HK-2 (cell line): ENCODE measurements around the gene CDYL2.
"Not testable (repeated sequence)": the region's sequence is repeated elsewhere in the genome, so short reads cannot be mapped to it uniquely, and the experiment has no call there.

Source experiments
- DNase-seq: peaks from one replicate; pipeline ENCODE4 v3.0.0-alpha.2; 2018; ENCODE audit not compliant: unreplicated experiment

The CDYL2 gene

DNA sequence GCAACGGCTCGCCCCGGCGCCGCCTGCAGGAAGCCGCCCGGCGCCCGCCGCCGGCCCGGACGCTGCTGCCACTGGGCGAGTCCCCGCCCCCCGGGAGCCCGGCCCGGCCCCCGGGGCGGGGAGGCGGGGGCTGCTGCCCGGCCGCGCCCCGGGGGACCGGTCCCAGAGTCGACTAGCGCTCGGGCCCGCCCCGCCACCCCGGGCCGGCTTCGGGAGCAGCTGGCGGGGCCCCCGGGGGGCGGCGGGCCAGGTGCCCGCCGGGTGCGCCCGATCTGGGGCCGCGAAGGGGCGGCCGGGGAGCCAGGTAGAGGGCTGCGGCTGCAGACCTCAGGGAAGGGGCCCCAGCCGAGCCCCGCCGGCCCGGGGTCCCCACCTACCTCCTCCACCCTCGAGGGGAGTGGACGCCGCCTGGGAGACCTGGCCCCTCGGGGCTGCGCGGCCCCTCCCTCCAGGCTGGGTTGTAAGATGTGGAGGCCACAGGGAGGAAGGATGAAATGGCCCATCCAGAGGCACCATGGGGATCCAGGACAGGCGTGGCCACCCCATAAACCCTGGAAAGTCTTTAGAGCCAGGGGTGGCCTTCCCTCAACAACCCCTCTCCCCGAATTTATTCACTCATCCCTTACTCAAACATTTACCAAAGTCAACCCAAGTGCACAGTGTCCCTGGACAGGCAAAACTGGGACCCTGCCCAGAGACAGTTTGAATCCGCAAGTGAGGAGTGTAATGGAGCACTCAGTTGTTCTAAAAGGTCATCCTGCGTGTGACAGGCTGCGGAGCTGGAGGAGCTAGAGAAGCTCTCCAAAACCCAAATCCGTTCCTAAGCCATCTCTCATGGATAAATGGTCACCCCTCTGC is at the start of gene CDYL2:
TSS of gene CDYL2 (minus strand) at position 73 of the 858 bp plus-strand sequence. CDS start 425 bp downstream, outside the sequence.
- DNase-seq = no peak

DNA sequence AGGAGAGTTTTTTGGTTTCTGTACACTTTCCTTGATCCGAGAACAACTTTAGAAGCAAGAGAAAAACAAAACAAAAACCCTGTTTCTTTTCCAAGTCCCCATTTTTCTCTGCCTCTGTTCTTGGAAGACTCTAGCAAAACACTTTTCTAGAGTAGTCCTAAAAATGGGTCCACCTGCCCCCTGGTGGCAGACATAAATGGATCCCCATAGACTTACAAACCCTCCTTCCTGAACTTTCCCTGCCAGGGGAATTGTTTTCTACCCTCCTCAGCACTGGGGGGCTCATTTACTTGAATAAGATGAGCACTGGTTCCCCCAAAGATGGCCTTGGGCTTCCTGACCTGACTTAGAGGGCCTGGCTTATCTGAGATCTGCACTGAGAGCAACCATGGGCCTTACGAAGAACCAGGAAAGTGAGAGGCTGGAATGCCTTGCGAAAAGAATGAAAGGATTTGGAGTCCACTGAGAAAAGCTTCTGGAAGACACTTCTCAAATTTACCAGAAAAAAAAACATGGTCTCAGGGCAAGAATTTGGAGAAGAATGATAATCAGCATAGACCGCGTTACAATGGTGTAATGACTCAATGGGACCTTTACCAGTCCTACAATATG is 48.0 kb upstream of the CDYL2 start:
- DNase-seq = no peak

GRCh38 chr16:80851831-80852230 is 47.4 kb upstream of the CDYL2 start:
- no peak for DNase-seq

DNA sequence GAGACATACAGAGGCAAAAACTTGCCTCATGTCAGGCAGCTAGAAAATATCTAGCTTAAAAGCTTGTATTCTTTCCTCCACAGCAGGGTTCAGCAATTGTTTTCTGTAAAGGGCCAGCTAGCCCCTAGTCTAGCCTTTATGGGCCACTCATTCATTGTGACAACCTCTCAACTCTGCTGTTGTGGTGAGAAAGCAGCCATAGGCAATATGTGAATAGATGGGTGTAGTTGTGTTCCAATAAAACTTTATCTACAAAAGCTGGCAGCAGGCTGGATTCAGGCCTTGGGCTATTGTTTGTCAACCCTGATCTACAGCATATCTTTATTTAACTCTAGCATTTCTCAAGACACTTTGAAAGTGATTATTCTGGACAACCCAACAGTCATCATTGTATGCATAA is 46.4 kb upstream of the CDYL2 start:
- DNase-seq = no peak

GRCh38 chr16:80848862-80849261 is 44.5 kb upstream of the CDYL2 start:
- no peak for DNase-seq

DNA sequence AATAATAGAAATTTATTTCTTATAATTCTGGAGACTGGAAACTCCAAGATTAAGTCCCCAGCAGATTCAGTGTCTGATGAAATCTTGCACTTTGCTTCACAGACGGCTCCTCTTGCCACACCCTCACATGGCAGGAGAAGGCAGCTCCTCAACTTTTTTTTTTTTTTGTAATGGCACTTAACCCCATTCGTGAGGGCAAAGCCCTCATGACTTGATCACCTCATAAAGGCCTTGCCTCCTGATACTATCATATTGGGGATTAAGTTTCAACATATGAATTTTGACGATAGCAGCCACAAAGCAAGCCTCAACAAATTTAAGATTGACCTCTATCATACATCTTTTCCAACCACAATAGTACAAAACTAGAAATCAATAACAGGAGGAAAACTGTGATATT is 42.3 kb upstream of the CDYL2 start:
- no peak for DNase-seq

- DNase-seq = no peak
Measured at GRCh38 chr16:80846275-80846674, 41.9 kb upstream of the CDYL2 start.

GRCh38 chr16:80844395-80844794 is 40.0 kb upstream of the CDYL2 start:
- DNase-seq = no peak

GRCh38 chr16:80841231-80841630 is 36.8 kb upstream of the CDYL2 start:
- no peak for DNase-seq

DNA sequence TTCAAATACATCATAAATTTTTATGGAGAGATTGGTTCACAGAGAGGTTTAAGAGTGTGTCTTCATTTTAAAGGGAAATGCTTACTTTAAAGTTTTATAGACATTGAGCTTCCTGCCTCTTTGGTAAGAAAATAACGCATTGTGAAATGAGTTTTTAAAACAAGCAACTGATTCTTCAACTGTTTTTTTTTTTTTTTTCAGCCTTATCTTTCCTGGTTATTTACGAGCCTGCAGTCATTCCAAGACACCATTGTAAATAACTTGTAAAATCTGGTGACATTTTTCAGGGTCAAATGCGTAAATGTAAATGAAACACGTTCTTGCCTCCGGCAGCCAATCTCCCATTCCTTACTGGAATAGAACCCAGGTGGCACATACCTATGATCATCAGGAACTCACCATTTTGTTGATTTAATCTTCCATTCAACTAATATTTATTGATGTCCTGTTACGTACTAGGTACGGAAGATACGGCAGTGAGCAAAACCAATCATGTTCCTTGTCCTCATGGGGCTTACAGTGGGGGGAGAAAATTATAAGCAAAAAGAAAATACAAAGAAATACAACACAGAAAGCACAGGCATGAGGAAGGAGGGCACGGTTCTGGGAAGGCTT is 33.2 kb upstream of the CDYL2 start:
- DNase-seq = no peak

- DNase-seq = no peak
Measured at GRCh38 chr16:80836846-80837245, 32.4 kb upstream of the CDYL2 start.

GRCh38 chr16:80836202-80836601 is 31.8 kb upstream of the CDYL2 start:
- no peak for DNase-seq

- no peak for DNase-seq
Measured at GRCh38 chr16:80831039-80831438, 26.6 kb upstream of the CDYL2 start.

- DNase-seq = no peak
Measured at GRCh38 chr16:80828495-80828894, 24.1 kb upstream of the CDYL2 start.

GRCh38 chr16:80827007-80827406 is 22.6 kb upstream of the CDYL2 start:
- no peak for DNase-seq

GRCh38 chr16:80825365-80825758 is 21.0 kb upstream of the CDYL2 start:
- no peak for DNase-seq

DNA sequence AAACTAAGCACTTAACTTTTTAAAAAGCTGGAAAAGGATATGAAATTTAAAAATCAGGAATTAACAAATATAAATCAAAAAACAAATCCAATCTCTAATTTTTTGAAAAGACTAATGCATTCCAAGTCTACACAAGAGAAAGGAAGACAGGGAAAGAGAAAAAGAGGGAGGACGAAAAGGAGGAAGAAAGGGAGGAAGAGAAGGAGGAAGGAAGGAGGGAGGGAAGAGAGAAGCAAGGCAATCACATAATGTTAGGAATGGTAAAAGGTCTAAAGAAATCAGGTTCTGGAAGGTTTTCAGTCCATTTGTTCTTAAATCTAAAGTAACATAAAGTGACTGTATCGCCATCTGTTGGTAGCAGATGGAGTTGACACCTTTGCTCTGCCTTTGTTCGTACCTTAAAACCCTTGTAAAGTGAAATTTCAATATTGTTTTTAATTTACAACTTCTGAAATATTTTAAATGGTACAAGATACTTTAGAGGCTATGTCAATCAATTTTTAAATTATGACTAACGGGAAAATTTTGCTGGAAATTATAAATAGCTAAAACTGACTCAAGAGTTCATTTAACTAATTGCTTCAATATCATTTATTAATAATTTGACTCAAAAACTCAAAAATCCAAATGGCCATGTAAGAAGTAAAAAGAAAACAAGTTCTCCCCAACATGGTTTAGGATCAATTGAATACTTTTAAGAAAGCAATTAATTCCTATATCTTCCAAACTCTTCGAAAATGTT is 20.4 kb upstream of the CDYL2 start:
- no peak for DNase-seq

GRCh38 chr16:80819988-80820387 is 15.6 kb upstream of the CDYL2 start:
- DNase-seq = no peak

- no peak for DNase-seq
Measured at GRCh38 chr16:80816356-80816755, 12.0 kb upstream of the CDYL2 start.

- DNase-seq = not testable (repeated sequence)
Measured at GRCh38 chr16:80815278-80815677, 10.9 kb upstream of the CDYL2 start.

- DNase-seq = no peak
Measured at GRCh38 chr16:80812593-80812992, 8.2 kb upstream of the CDYL2 start.

DNA sequence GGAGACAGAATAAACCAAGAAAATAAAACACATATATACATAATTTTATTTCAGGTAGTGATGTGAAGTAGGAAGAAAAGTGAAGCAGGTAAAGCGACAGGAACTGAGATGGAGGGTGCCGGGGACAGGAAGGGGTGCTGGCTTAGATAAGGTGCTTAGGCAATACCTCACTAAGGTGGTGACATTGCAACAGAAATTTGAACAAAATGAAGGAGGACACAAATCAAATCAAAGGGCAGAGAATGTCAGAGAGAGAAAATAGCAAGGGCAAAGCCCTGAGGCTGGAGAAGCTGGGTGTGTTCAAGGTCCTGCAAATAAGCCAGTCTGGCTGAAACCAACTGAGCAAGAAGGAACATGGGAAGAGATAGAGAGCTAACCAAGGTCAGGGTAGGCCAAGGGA is 5.0 kb upstream of the CDYL2 start:
- DNase-seq = no peak
